RPMI7951 (cell line): ENCODE measurements around the gene WARS2. TPM values are rescaled to one million over a fixed set of nuclear protein-coding genes. Genes with fewer than 3 reads are reported as not detected.

Experiments used
- DNase-seq: peaks from one replicate; pipeline ENCODE4 v3.0.0-alpha.2; 2012; ENCODE audit warnings: low read depth
- total RNA-seq: library from RNA; depleted of rRNA; stranded (reverse); fragments of >200 nt; shearing (Covaris generic); gene quantifications from 2 replicates; pipeline ENCODE4 v1.2.3, GENCODE V29; 2014

The WARS2 gene
- total RNA-seq, 1 experiment from 2014 or later = 22.8 TPM

GRCh38 chr1:119083980-119084379, 56.5 kb downstream of the WARS2 start:
- DNase-seq = no peak

- DNase-seq = no peak
Observed at GRCh38 chr1:119083479-119083878, 57.0 kb downstream of the WARS2 start.

GRCh38 chr1:119081700-119082099, 58.8 kb downstream of the WARS2 start:
- DNase-seq = no peak

- DNase-seq = peak; percentile 35
Observed at GRCh38 chr1:119081267-119081666, 59.2 kb downstream of the WARS2 start.

- peak; percentile 80 for DNase-seq
Observed at GRCh38 chr1:119080586-119080985, 59.9 kb downstream of the WARS2 start.

- no peak for DNase-seq
Observed at GRCh38 chr1:119079881-119080280, 60.6 kb downstream of the WARS2 start.

- DNase-seq = peak; percentile 19
Observed at GRCh38 chr1:119075614-119076013, 64.8 kb downstream of the WARS2 start.

- DNase-seq = no peak
Observed at GRCh38 chr1:119071321-119071720, 69.1 kb downstream of the WARS2 start.

GRCh38 chr1:119069682-119070081, 70.8 kb downstream of the WARS2 start:
- DNase-seq = no peak

GRCh38 chr1:119068427-119068826, 72.0 kb downstream of the WARS2 start:
- DNase-seq = peak; percentile 21

- DNase-seq = no peak
Observed at GRCh38 chr1:119061700-119062099, 78.8 kb downstream of the WARS2 start.

GRCh38 chr1:119055568-119055967, 84.9 kb downstream of the WARS2 start:
- DNase-seq = no peak

- no peak for DNase-seq
Observed at GRCh38 chr1:119053917-119054316, 86.5 kb downstream of the WARS2 start.

GRCh38 chr1:119052267-119052666, 88.2 kb downstream of the WARS2 start:
- DNase-seq = no peak

GRCh38 chr1:119048624-119049404, 91.6 kb downstream of the WARS2 start:
- DNase-seq = no peak

GRCh38 chr1:119046785-119047438, 93.5 kb downstream of the WARS2 start:
- no peak for DNase-seq

- no peak for DNase-seq
Observed at GRCh38 chr1:119046429-119046784, 94.0 kb downstream of the WARS2 start.

- no peak for DNase-seq
Observed at GRCh38 chr1:119045096-119045746, 95.2 kb downstream of the WARS2 start.

GRCh38 chr1:119040906-119041305, 99.5 kb downstream of the WARS2 start:
- peak; percentile 7 for DNase-seq

- no peak for DNase-seq
Observed at GRCh38 chr1:119040489-119040888, 100.0 kb downstream of the WARS2 start.

- no peak for DNase-seq
Observed at GRCh38 chr1:119038363-119038762, 102.1 kb downstream of the WARS2 start.

GRCh38 chr1:119034359-119034758, 106.1 kb downstream of the WARS2 start:
- no peak for DNase-seq

GRCh38 chr1:119032986-119033385, 107.5 kb downstream of the WARS2 start:
- no peak for DNase-seq
